SU-DHL-6 (cell line): ENCODE data around the gene CLSTN2.

ENCODE experiments used
- H2AFZ ChIP-seq: fragments of 200-600 bp; sonication (generic); 2 replicates; pipeline ENCODE4 v1.6.1; 2014; ENCODE audit warnings: low read depth, mild to moderate bottlenecking, moderate library complexity, mixed read lengths, antibody characterized with exemption, low read length; ENCODE audit not compliant: severe bottlenecking
- H3F3A ChIP-seq: fragments of 200-600 bp; shearing (Covaris generic); 2 replicates; pipeline ENCODE4 v1.6.0; 2016; ENCODE audit warnings: antibody characterized with exemption, mild to moderate bottlenecking; ENCODE audit not compliant: insufficient read depth
- H3K27ac ChIP-seq: fragments of 200-600 bp; sonication (generic); 2 replicates; pipeline ENCODE4 v1.5.1; 2016; ENCODE audit warnings: low read depth, mild to moderate bottlenecking, low read length, moderate library complexity, mixed read lengths
- H3K27me3 ChIP-seq: fragments of 200-600 bp; sonication (generic), shearing (Covaris generic); 2 replicates; pipeline ENCODE4 v1.6.0; 2014; ENCODE audit warnings: mild to moderate bottlenecking, low read length
- H3K36me3 ChIP-seq: fragments of 200-600 bp; sonication (generic); 2 replicates; pipeline ENCODE4 v1.6.1; 2014; ENCODE audit warnings: mild to moderate bottlenecking, low read length, mixed read lengths
- H3K4me2 ChIP-seq: fragments of 300-600, 200-600 bp; shearing (Covaris generic), sonication (generic); 2 replicates; pipeline ENCODE4 v1.6.0; 2014; ENCODE audit warnings: low read length, low read depth, mild to moderate bottlenecking; ENCODE audit not compliant: poor library complexity, severe bottlenecking
- H3K4me3 ChIP-seq: fragments of 200-600 bp; sonication (generic); 2 replicates; pipeline ENCODE4 v1.5.1; 2014; ENCODE audit warnings: antibody characterized with exemption, low read length, mild to moderate bottlenecking, mixed read lengths; ENCODE audit not compliant: insufficient read depth, poor library complexity, severe bottlenecking
- H3K79me2 ChIP-seq: fragments of 200-600 bp; sonication (generic); 2 replicates; pipeline ENCODE4 v1.6.1; 2014; ENCODE audit warnings: mild to moderate bottlenecking, low read length, moderate library complexity; ENCODE audit not compliant: insufficient read depth
- H3K9ac ChIP-seq: fragments of 200-600 bp; sonication (generic); 2 replicates; pipeline ENCODE4 v1.7.0; 2014; ENCODE audit warnings: mild to moderate bottlenecking, low read length
- H3K9me2 ChIP-seq: fragments of 200-600 bp; sonication (generic); replicated peaks from 2 replicates; pipeline ENCODE4 v1.6.1; 2014; ENCODE audit warnings: low read length; ENCODE audit not compliant: insufficient read depth
- H3K9me3 ChIP-seq: fragments of 200-600 bp; sonication (generic); 2 replicates; pipeline ENCODE4 v1.6.1; 2014; ENCODE audit warnings: low read length, mixed read lengths; ENCODE audit not compliant: insufficient read depth
- H4K20me1 ChIP-seq: fragments of 200-600 bp; sonication (generic); 2 replicates; pipeline ENCODE4 v1.6.1; 2014; ENCODE audit warnings: low read depth, mild to moderate bottlenecking, antibody characterized with exemption, low read length, moderate library complexity, mixed read lengths
- CTCF ChIP-seq: fragments of 200-600 bp; sonication (generic); IDR thresholded peaks from one replicate; pipeline ENCODE4 v1.5.1; 2017; ENCODE audit warnings: antibody characterized with exemption, mild to moderate bottlenecking, low read length, moderate library complexity; ENCODE audit not compliant: insufficient read depth, poor library complexity, severe bottlenecking
- EZH2phosphoT487 ChIP-seq: fragments of 200-600 bp; sonication (generic), shearing (Covaris generic); conservative IDR thresholded peaks from 2 replicates; pipeline ENCODE4 v1.6.1; 2018; ENCODE audit warnings: mild to moderate bottlenecking, antibody characterized with exemption, low read length, moderate library complexity, mixed read lengths

The CLSTN2 gene

GRCh38 chr3:140078343-140078742 is 143.4 kb downstream of the CLSTN2 start:
- Histone ChIP-seq H3K9ac (no peak overlapping the region), H4K20me1 (no peaks in the 10 kb centered on the region), H3K79me2 (no peaks in the 10 kb centered on the region), H3K36me3 (no peaks in the 10 kb centered on the region), H3K4me2 (no peak overlapping the region), H3K27me3 (no peaks in the 10 kb centered on the region), H3K27ac (no peak overlapping the region), H3K9me3 (no peaks in the 10 kb centered on the region), H3K4me3 (no peak overlapping the region), H3K9me2 (no peaks in the 10 kb centered on the region), H2AFZ (no peak overlapping the region), H3F3A (no peaks in the 10 kb centered on the region)
- TF ChIP-seq EZH2phosphoT487 (no peak), CTCF (no peak)

- H3K4me3 ChIP-seq, result no peak overlapping the region
- H3F3A ChIP-seq, result no peaks in the 10 kb centered on the region
- H3K27me3 ChIP-seq, result no peaks in the 10 kb centered on the region
- H3K36me3 ChIP-seq, result no peaks in the 10 kb centered on the region
- H3K9ac ChIP-seq, result no peak overlapping the region
- no peaks in the 10 kb centered on the region for H3K79me2 ChIP-seq
- H2AFZ ChIP-seq, result no peak overlapping the region
- H3K27ac ChIP-seq, result no peak overlapping the region
- H4K20me1 ChIP-seq, result no peaks in the 10 kb centered on the region
- no peaks in the 10 kb centered on the region for H3K9me3 ChIP-seq
- H3K4me2 ChIP-seq, result no peak overlapping the region
- TF ChIP-seq CTCF (no peak), EZH2phosphoT487 (no peak)
- H3K9me2 ChIP-seq, result no peaks in the 10 kb centered on the region
These were observed 144.0 kb downstream of the CLSTN2 start for GRCh38 chr3:140078940-140079339.

GRCh38 chr3:140081887-140082286 is 146.9 kb downstream of the CLSTN2 start:
- H3K79me2 ChIP-seq, result no peaks in the 10 kb centered on the region
- no peaks in the 10 kb centered on the region for H3K9me2 ChIP-seq
- no peak overlapping the region for H3K9ac ChIP-seq
- H3K36me3 ChIP-seq, result no peaks in the 10 kb centered on the region
- H3K27me3 ChIP-seq, result no peaks in the 10 kb centered on the region
- no peaks in the 10 kb centered on the region for H4K20me1 ChIP-seq
- H3F3A ChIP-seq, result no peaks in the 10 kb centered on the region
- H2AFZ ChIP-seq, result no peak overlapping the region
- H3K4me2 ChIP-seq, result no peak overlapping the region
- H3K4me3 ChIP-seq, result no peak overlapping the region
- H3K27ac ChIP-seq, result no peak overlapping the region
- H3K9me3 ChIP-seq, result no peaks in the 10 kb centered on the region
- TF ChIP-seq CTCF (no peak), EZH2phosphoT487 (no peak)
